Measurements from ENCODE around the gene KDM6A. TPM values are rescaled to one million over a fixed set of nuclear protein-coding genes. Genes with fewer than 3 reads are reported as not detected.
"Not testable (repeated sequence)": the region's sequence is repeated elsewhere in the genome, so short reads cannot be mapped to it uniquely, and the experiment has no call there.

KDM6A gene
- total RNA-seq, 4 donors from 2014 or later, result 24.4 to 29.7 (median 26.8) TPM

- H3K27ac ChIP-seq, result no peak overlapping the region
- no peak overlapping the region for H3K4me3 ChIP-seq
- 94% methylated on average over 4 of the region's 4 CpGs; no CpG with 5 or more reads in 1 of the 2 donors for WGBS, 2 donors
- H3K4me1 ChIP-seq, result peaks cover 3 to 13% (median 6%) of the 10 kb centered on the region in 3 donors
- H3K9me3 ChIP-seq, result peaks cover 0 to 16% (median 0%) of the 10 kb centered on the region in 3 donors
- no peak for TF ChIP-seq CTCF (IDR thresholded peaks at IDR 0.05)
- TF ChIP-seq POLR2A (IDR thresholded peaks at IDR 0.05), result no peak
- H3K27me3 ChIP-seq, result no peaks in the 10 kb centered on the region
- intact Hi-C loops (cut with DNase I), result no loop called here
- no peak for DNase-seq
- no peaks in the 10 kb centered on the region for H3K36me3 ChIP-seq
These were observed 75.0 kb downstream of the KDM6A start for GRCh38 chrX:44947995-44948394.

GRCh38 chrX:44948406-44948805, 75.4 kb downstream of the KDM6A start:
- intact Hi-C loops (cut with DNase I), result no loop called here
- 69 to 81% methylated on average over 2 of the region's 2 CpGs for WGBS, 2 donors
- no peak for DNase-seq
- Histone ChIP-seq H3K27me3 (no peaks in the 10 kb centered on the region), H3K27ac (no peak overlapping the region), H3K36me3 (no peaks in the 10 kb centered on the region), H3K9me3 (peaks cover 0 to 16% (median 0%) of the 10 kb centered on the region in 3 donors), H3K4me3 (no peak overlapping the region), H3K4me1 (peaks cover 3 to 13% (median 6%) of the 10 kb centered on the region in 3 donors)
- TF ChIP-seq POLR2A (IDR thresholded peaks at IDR 0.05), result no peak

- 87 to 89% methylated on average over 8 of the region's 8 CpGs for WGBS, 2 donors
- Histone ChIP-seq H3K4me3 (no peak overlapping the region), H3K27me3 (no peaks in the 10 kb centered on the region), H3K9me3 (peaks cover 0 to 15% (median 0%) of the 10 kb centered on the region in 3 donors), H3K36me3 (no peaks in the 10 kb centered on the region), H3K4me1 (peaks cover 3 to 13% (median 6%) of the 10 kb centered on the region in 3 donors), H3K27ac (no peak overlapping the region)
- TF ChIP-seq POLR2A (IDR thresholded peaks at IDR 0.05), result no peak
- no peak for TF ChIP-seq CTCF (IDR thresholded peaks at IDR 0.05)
- no peak for DNase-seq
- intact Hi-C loops (cut with DNase I), result no loop called here
These were observed 76.1 kb downstream of the KDM6A start for GRCh38 chrX:44949125-44949524.

- H3K27me3 ChIP-seq; H3K36me3 ChIP-seq; H3K4me3 ChIP-seq; DNase-seq; H3K9me3 ChIP-seq; H3K27ac ChIP-seq; intact Hi-C loops (cut with DNase I): not testable (repeated sequence)
- peaks cover 3 to 22% (median 6%) of the 10 kb centered on the region in 3 donors for H3K4me1 ChIP-seq
- 15 to 57% methylated on average over 9 of the region's 9 CpGs for WGBS, 2 donors
These were observed 77.7 kb downstream of the KDM6A start for GRCh38 chrX:44950471-44951366.

GRCh38 chrX:44951572-44952067, 78.6 kb downstream of the KDM6A start:
- Histone ChIP-seq H3K4me3 (no peak overlapping the region), H3K36me3 (no peaks in the 10 kb centered on the region), H3K27ac (no peak overlapping the region), H3K27me3 (no peaks in the 10 kb centered on the region), H3K4me1 (peaks cover 3 to 22% (median 6%) of the 10 kb centered on the region in 3 donors), H3K9me3 (no peaks in the 10 kb centered on the region)
- TF ChIP-seq CTCF (IDR thresholded peaks at IDR 0.05), result no peak
- TF ChIP-seq POLR2A (IDR thresholded peaks at IDR 0.05), result no peak
- DNase-seq, result no peak
- intact Hi-C loops (cut with DNase I), result no loop called here
- 67 to 70% methylated on average over 2 of the region's 2 CpGs for WGBS, 2 donors

GRCh38 chrX:44952329-44953027, 79.5 kb downstream of the KDM6A start:
- intact Hi-C loops (cut with DNase I), result no loop called here

More at GRCh38 chrX:44952329-44953027, 79.5 kb downstream of the KDM6A start:
- peaks cover 3 to 22% (median 6%) of the 10 kb centered on the region in 3 donors for H3K4me1 ChIP-seq
- TF ChIP-seq CTCF (IDR thresholded peaks at IDR 0.05), result no peak
- TF ChIP-seq POLR2A (IDR thresholded peaks at IDR 0.05), result no peak
- 97 to 100% methylated on average over 16 to 19 of the region's 19 CpGs for WGBS, 2 donors
- H3K36me3 ChIP-seq, result no peaks in the 10 kb centered on the region
- no peak for DNase-seq
- H3K4me3 ChIP-seq, result no peak overlapping the region
- H3K9me3 ChIP-seq, result no peaks in the 10 kb centered on the region
- H3K27ac ChIP-seq, result no peak overlapping the region
- H3K27me3 ChIP-seq, result no peaks in the 10 kb centered on the region

All from esophagus squamous epithelium (tissue), 5 donors.